H1 (cell line): ENCODE measurements around the gene RNF113B. TPM values are rescaled to one million over a fixed set of nuclear protein-coding genes. Genes with fewer than 3 reads are reported as not detected.

Experiments used
- CTCF ChIA-PET: fragments of 300-600 bp; sonication (Branson Sonifier 250); formaldehyde crosslinking; loops from one replicate; lab custom pipeline; 2021; ENCODE audit not compliant: partially characterized antibody; lab: Charles Lee
- POLR2A ChIA-PET: fragments of 300-600 bp; sonication (Branson Sonifier 250); formaldehyde crosslinking; loops from one replicate; lab custom pipeline; 2021; ENCODE audit warnings: inconsistent platforms; ENCODE audit not compliant: partially characterized antibody; lab: Charles Lee
- DNase-seq, 2 experiments: peaks; one replicate each; pipeline versions ENCODE4 v3.0.0 to v3.0.0-alpha.2; 2010 to 2022; ENCODE audit warnings: low spot score in 2 of 2, low read depth in 1 of 2, mixed read lengths in 1 of 2
- FAIRE-seq: peaks from 2 replicates; lab custom pipeline; 2011; peaks lifted over from hg19 to GRCh38; lab: Jason Lieb, UNC
- H2AFZ ChIP-seq: 2 replicates; pipeline ENCODE4 v1.8.1; 2012; ENCODE audit warnings: low read length, inconsistent platforms
- H2AK5ac ChIP-seq: 2 replicates; pipeline ENCODE4 v1.6.1; 2013; ENCODE audit warnings: low read depth, low read length
- H2BK120ac ChIP-seq: replicated peaks from 2 replicates; pipeline ENCODE3; 2013; ENCODE audit warnings: low read depth, low read length, inconsistent platforms
- H2BK12ac ChIP-seq: 2 replicates; pipeline ENCODE4 v1.6.1; 2013; ENCODE audit warnings: low read depth, low read length
- H2BK15ac ChIP-seq: 2 replicates; pipeline ENCODE4 v1.6.1; 2013; ENCODE audit warnings: low read length
- H2BK20ac ChIP-seq: 2 replicates; pipeline ENCODE4 v1.6.1; 2013; ENCODE audit warnings: low read length
- H2BK5ac ChIP-seq: 2 replicates; pipeline ENCODE4 v1.6.1; 2013; ENCODE audit warnings: low read depth, low read length
- H3K14ac ChIP-seq: 2 replicates; pipeline ENCODE4 v1.6.1; 2013; ENCODE audit warnings: inconsistent platforms; ENCODE audit not compliant: insufficient read length
- H3K18ac ChIP-seq: 2 replicates; pipeline ENCODE4 v1.6.1; 2013; ENCODE audit warnings: low read length; ENCODE audit errors: extremely low read depth
- H3K23ac ChIP-seq: 2 replicates; pipeline ENCODE4 v1.6.1; 2013; ENCODE audit warnings: inconsistent platforms; ENCODE audit not compliant: insufficient read length
- H3K23me2 ChIP-seq: 2 replicates; pipeline ENCODE4 v1.6.1; 2013; ENCODE audit warnings: low read depth, low read length
- H3K27ac ChIP-seq: 2 replicates; pipeline ENCODE4 v1.6.1; 2011; ENCODE audit warnings: low read depth, low read length, inconsistent platforms
- H3K27me3 ChIP-seq, 4 experiments: replicated peaks in 1 of 4; 1 replicate in 1 of 4; 2 replicates in 3 of 4; pipeline versions ENCODE4 v1.6.1 to v1.8.1; 2011 to 2013; ENCODE audit warnings: low read length in 3 of 4, mild to moderate bottlenecking in 3 of 4, inconsistent platforms in 2 of 4, mixed read lengths in 2 of 4, moderate library complexity in 1 of 4; ENCODE audit not compliant: control insufficient read depth in 3 of 4, insufficient read depth in 3 of 4; ENCODE audit errors: extremely low read depth in 1 of 4
- H3K36me3 ChIP-seq, 4 experiments: 2 replicates each; pipeline versions ENCODE4 v1.6.1 to v1.8.1; 2011 to 2013; ENCODE audit warnings: mild to moderate bottlenecking in 4 of 4, low read length in 3 of 4, moderate library complexity in 2 of 4, control low read depth in 1 of 4, inconsistent platforms in 1 of 4; ENCODE audit not compliant: insufficient read depth in 4 of 4, control insufficient read depth in 2 of 4
- H3K4ac ChIP-seq: replicated peaks from 2 replicates; pipeline ENCODE3; 2013; ENCODE audit warnings: low read length, low read depth, mixed read lengths, inconsistent platforms; ENCODE audit not compliant: insufficient read length
- H3K4me1 ChIP-seq, 4 experiments: replicated peaks in 1 of 4; 1 replicate in 1 of 4; 2 replicates in 3 of 4; pipeline versions ENCODE4 v1.6.1 to v1.8.1; 2011 to 2013; ENCODE audit warnings: low read length in 3 of 4, inconsistent platforms in 2 of 4, mixed read lengths in 1 of 4; ENCODE audit not compliant: insufficient read depth in 4 of 4, control insufficient read depth in 3 of 4
- H3K4me2 ChIP-seq, 2 experiments: 2 replicates each; pipeline versions ENCODE4 v1.6.1 to v1.8.1; 2011 to 2013; ENCODE audit warnings: low read depth in 2 of 2, low read length in 2 of 2, control low read depth in 1 of 2, inconsistent platforms in 1 of 2, mild to moderate bottlenecking in 1 of 2; ENCODE audit not compliant: insufficient read depth in 1 of 2
- H3K4me3 ChIP-seq, 4 experiments: fragments of 200-600, 300-600 bp in 1 of 4; sonication (generic), shearing (Covaris generic), sonication (Bioruptor Twin) in 1 of 4; 2 replicates each; pipeline versions ENCODE4 v1.5.1 to v1.8.1; 2011 to 2016; ENCODE audit warnings: low read length in 4 of 4, low read depth in 3 of 4, control low read depth in 2 of 4, inconsistent platforms in 2 of 4, mild to moderate bottlenecking in 2 of 4, mixed read lengths in 1 of 4, moderate library complexity in 1 of 4; ENCODE audit not compliant: insufficient read depth in 2 of 4; ENCODE audit errors: extremely low read depth in 1 of 4
- H3K56ac ChIP-seq: replicated peaks from 2 replicates; pipeline ENCODE3; 2013; ENCODE audit warnings: low read depth, mild to moderate bottlenecking, mixed read lengths, low read length, inconsistent platforms; ENCODE audit not compliant: insufficient read length
- H3K79me1 ChIP-seq: 2 replicates; pipeline ENCODE4 v1.6.1; 2013; ENCODE audit warnings: low read depth, low read length, control low read depth
- H3K79me2 ChIP-seq, 2 experiments: 2 replicates each; pipeline versions ENCODE4 v1.6.1 to v1.8.1; 2012 to 2013; ENCODE audit warnings: low read length in 2 of 2, mild to moderate bottlenecking in 2 of 2, inconsistent platforms in 1 of 2; ENCODE audit not compliant: insufficient read depth in 2 of 2, control insufficient read depth in 1 of 2
- H3K9ac ChIP-seq, 4 experiments: replicated peaks in 1 of 4; 1 replicate in 1 of 4; 2 replicates in 3 of 4; pipeline versions ENCODE4 v1.6.1 to v1.8.1; 2011 to 2013; ENCODE audit warnings: low read depth in 3 of 4, low read length in 3 of 4, control low read depth in 2 of 4, mild to moderate bottlenecking in 2 of 4, moderate library complexity in 2 of 4, inconsistent platforms in 1 of 4; ENCODE audit errors: extremely low read depth in 1 of 4
- H3K9me3 ChIP-seq, 2 experiments: 2 replicates each; pipeline versions ENCODE4 v1.6.1 to v1.8.1; 2012 to 2013; ENCODE audit warnings: mild to moderate bottlenecking in 2 of 2, moderate library complexity in 2 of 2, control low read depth in 1 of 2, inconsistent platforms in 1 of 2, low read depth in 1 of 2, low read length in 1 of 2, mixed read lengths in 1 of 2; ENCODE audit not compliant: insufficient read depth in 2 of 2
- H4K20me1 ChIP-seq, 2 experiments: replicated peaks in 1 of 2; 2 replicates each; pipeline versions ENCODE3 to v1.8.1; 2011 to 2013; ENCODE audit warnings: inconsistent platforms in 2 of 2, low read length in 2 of 2, mild to moderate bottlenecking in 1 of 2; ENCODE audit not compliant: insufficient read depth in 2 of 2, control insufficient read depth in 1 of 2
- H4K5ac ChIP-seq: 2 replicates; pipeline ENCODE4 v1.6.1; 2013; ENCODE audit warnings: low read length, low read depth, mixed read lengths, inconsistent platforms; ENCODE audit not compliant: insufficient read length
- H4K8ac ChIP-seq: 2 replicates; pipeline ENCODE4 v1.8.0; 2013; ENCODE audit warnings: mild to moderate bottlenecking, moderate library complexity, low read length, inconsistent platforms; ENCODE audit not compliant: insufficient read depth; ENCODE audit errors: extremely low read depth
- H4K91ac ChIP-seq: replicated peaks from 2 replicates; pipeline ENCODE3; 2013; ENCODE audit warnings: low read length, mixed read lengths, inconsistent platforms; ENCODE audit not compliant: insufficient read length
- MAX ChIP-seq: IDR thresholded peaks from 2 replicates; pipeline ENCODE4 v1.6.1; 2012; ENCODE audit warnings: inconsistent platforms
- PHF8 ChIP-seq: fragments of 200-600 bp; sonication (generic); conservative IDR thresholded peaks from 2 replicates; pipeline ENCODE4 v1.7.1; 2012; ENCODE audit warnings: low read depth, mild to moderate bottlenecking, inconsistent platforms, low read length, moderate library complexity
- WGBS, 2 experiments: shearing (Covaris generic) in 1 of 2; methylation state at CpG; one replicate each; pipeline versions ENCODE4 v1.1.6 to v1.1.7; 2013 to 2015; ENCODE audit warnings: low lambda C conversion rate in 2 of 2, mixed read lengths in 2 of 2, inconsistent platforms in 1 of 2, low coverage in 1 of 2, missing lambda C conversion rate in 1 of 2; ENCODE audit not compliant: insufficient replicate concordance in 2 of 2, insufficient coverage in 1 of 2, insufficient read length in 1 of 2; ENCODE audit errors: extremely low coverage in 1 of 2, missing lambda C conversion rate in 1 of 2; 5-methylcytosine and 5-hydroxymethylcytosine counted together
- polyA plus RNA-seq, 7 experiments: library from polyadenylated mRNA; depleted of rRNA in 3 of 7; stranded (reverse) in 5 of 7; unstranded in 2 of 7; fragments of >200 nt in 5 of 7; fragments of 200-250 nt in 2 of 7; gene quantifications; 1 replicate in 5 of 7; 2 replicates in 1 of 7; 4 replicates in 1 of 7; pipeline versions ENCODE4 v1.2.1 to v1.2.3, GENCODE V29; 2011 to 2013; ENCODE audit warnings: missing spikeins in 2 of 7, mixed read lengths in 2 of 7
- total RNA-seq: library from RNA; stranded (reverse); fragmentation: NEBNext Ultra II Directional; extraction: Animal tissue kit (Norgen Biotek cat#: 25700); gene quantifications from 2 replicates; pipeline ENCODE4 v1.2.1, GENCODE V29; 2021

The RNF113B gene
- total and polyA plus RNA-seq, 2 of the 8 experiments (the other 6 are each of a cell fraction or from before 2014, with no cell fraction given) = not detected

- Histone ChIP-seq H2BK5ac (no peak overlapping the region), H3K4me2 (peak overlapping the region; percentile 82 to 98; a peak in 2 of 4 replicates), H3K27me3 (peaks cover 0 to 12% (median 8%) of the 10 kb centered on the region in 4 experiments; a peak in 5 of 7 replicates), H3K23ac (no peak overlapping the region), H3K4me1 (peaks cover 9 to 22% (median 16%) of the 10 kb centered on the region in 4 experiments), H4K20me1 (peaks cover 2 to 5% of the 10 kb centered on the region in 2 experiments), H3K18ac (no peak overlapping the region), H3K27ac (no peak overlapping the region; the same call in 1 of the 2 replicates), H4K5ac (no peak overlapping the region), H4K8ac (peak overlapping the region; percentile 84), H2AK5ac (no peak overlapping the region), H3K56ac (no peak overlapping the region), H3K79me2 (peaks cover 0 to 42% of the 10 kb centered on the region in 2 experiments; a peak in 2 of 4 replicates), H3K4ac (no peak overlapping the region), H3K14ac (no peak overlapping the region), H2BK20ac (no peak overlapping the region), H2AFZ (no peak overlapping the region), H4K91ac (no peak overlapping the region), H3K36me3 (no peaks in the 10 kb centered on the region), H2BK120ac (no peak overlapping the region), H3K79me1 (no peaks in the 10 kb centered on the region; the same call in 1 of the 2 replicates), H3K23me2 (peaks cover 16% of the 10 kb centered on the region), H2BK12ac (no peak overlapping the region), H2BK15ac (no peak overlapping the region), H3K9me3 (no peaks in the 10 kb centered on the region), H3K9ac (peak overlapping the region in 2 of 4 experiments; percentile 57 to 75; a peak in 4 of 7 replicates), H3K4me3 (peak overlapping the region; percentile 58 to 99 (median 77))
- WGBS, 2 experiments = 0% methylated on average over 32 of the region's 66 CpGs; no CpG with 5 or more reads in 1 of the 2 experiments
- CTCF ChIA-PET = no interaction called here
- TF ChIP-seq PHF8 = peak; percentile 59
- no peak for TF ChIP-seq MAX
- DNase-seq (no peak), FAIRE-seq (no peak)
- POLR2A ChIA-PET = interaction anchor here (1.2 kb wide), 1 partner anchor 117 kb away, joined by 3 read pairs; no protein-coding TSS in a partner anchor
These were observed 33.9 kb downstream of the RNF113B start for GRCh38 chr13:98143157-98143553.
